ENCODE data around the gene KIAA1549. TPM values are rescaled to one million over a fixed set of nuclear protein-coding genes. Genes with fewer than 3 reads are reported as not detected.

The KIAA1549 gene
- total and polyA plus RNA-seq, 2 of the 8 experiments (the other 6 are each of a cell fraction or from before 2014, with no cell fraction given) = 6.5 to 17.3 TPM

DNA sequence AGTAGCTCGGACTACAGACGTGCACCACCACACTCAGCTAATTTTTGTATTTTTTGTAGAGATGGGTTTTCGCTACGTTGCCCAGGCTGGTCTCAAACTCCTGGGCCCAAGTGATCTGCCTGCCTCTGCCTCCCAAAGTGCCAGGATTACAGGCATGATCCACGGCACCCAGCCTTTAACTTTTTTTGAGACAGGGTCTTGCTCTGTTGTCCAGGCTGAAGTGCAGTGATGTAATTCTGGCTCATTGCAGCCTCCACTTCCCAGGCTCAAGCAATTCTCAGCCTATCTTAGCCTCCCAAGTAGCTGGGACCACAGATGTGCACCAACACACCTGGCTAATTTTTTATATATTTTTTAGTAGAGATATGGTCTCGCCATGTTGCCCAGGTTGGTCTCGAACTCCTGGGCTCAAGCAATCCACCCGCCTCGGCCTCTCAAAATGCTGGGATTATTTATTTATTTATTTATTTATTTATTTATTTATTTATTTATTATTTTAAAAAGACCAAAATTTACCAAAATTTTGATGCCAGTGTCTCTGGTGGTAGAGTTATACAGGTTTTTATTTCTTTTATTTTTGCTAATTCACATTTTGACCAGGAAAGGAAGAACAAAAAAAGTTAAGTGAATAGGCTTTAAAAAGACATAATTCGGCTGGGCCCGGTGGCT is 158.2 kb downstream of the KIAA1549 start:
- Histone ChIP-seq H3K79me1 (ENCODE audit: low read depth, low read length) (no peaks in the 10 kb centered on the region), H3K18ac (ENCODE audit: extremely low read depth, low read length) (no peak overlapping the region), H3K4ac (replicated peaks; ENCODE audit: insufficient read length, low read depth, low read length) (no peak overlapping the region), H3K56ac (replicated peaks; ENCODE audit: insufficient read length, low read depth, low read length) (no peak overlapping the region), H3K4me1 (replicated peaks in 1 of 4; ENCODE audit: control insufficient read depth in 3 of 4, insufficient read depth in 4 of 4, low read length in 3 of 4) (no peaks in the 10 kb centered on the region; a peak in 1 of 7 replicates), H2BK120ac (replicated peaks; ENCODE audit: low read depth, low read length) (no peak overlapping the region), H4K91ac (replicated peaks; ENCODE audit: insufficient read length, low read length) (no peak overlapping the region), H3K9me3 (ENCODE audit: insufficient read depth in 2 of 2, low read depth in 1 of 2, low read length in 1 of 2) (no peaks in the 10 kb centered on the region), H2BK15ac (ENCODE audit: low read length) (no peak overlapping the region), H2BK12ac (ENCODE audit: low read depth, low read length) (no peak overlapping the region), H3K14ac (ENCODE audit: insufficient read length) (no peak overlapping the region), H3K79me2 (ENCODE audit: control insufficient read depth in 1 of 2, insufficient read depth in 2 of 2, low read length in 2 of 2) (no peaks in the 10 kb centered on the region), H3K23ac (ENCODE audit: insufficient read length) (no peak overlapping the region), H3K4me2 (ENCODE audit: insufficient read depth in 1 of 2, low read depth in 2 of 2, low read length in 2 of 2) (no peak overlapping the region), H3K4me3 (ENCODE audit: extremely low read depth in 1 of 4, insufficient read depth in 2 of 4, low read depth in 3 of 4, low read length in 4 of 4) (no peak overlapping the region), H3K36me3 (ENCODE audit: control insufficient read depth in 2 of 4, insufficient read depth in 4 of 4, low read length in 3 of 4) (no peaks in the 10 kb centered on the region), H3K23me2 (ENCODE audit: low read depth, low read length) (no peaks in the 10 kb centered on the region), H2BK20ac (ENCODE audit: low read length) (no peak overlapping the region), H4K20me1 (replicated peaks in 1 of 2; ENCODE audit: control insufficient read depth in 1 of 2, insufficient read depth in 2 of 2, low read length in 2 of 2) (no peaks in the 10 kb centered on the region), H3K9ac (replicated peaks in 1 of 4; ENCODE audit: extremely low read depth in 1 of 4, low read depth in 3 of 4, low read length in 3 of 4) (no peak overlapping the region), H3K27me3 (replicated peaks in 1 of 4; ENCODE audit: control insufficient read depth in 3 of 4, extremely low read depth in 1 of 4, insufficient read depth in 3 of 4, low read length in 3 of 4) (no peaks in the 10 kb centered on the region; a peak in 1 of 7 replicates), H2AFZ (ENCODE audit: low read length) (no peak overlapping the region), H3K27ac (ENCODE audit: low read depth, low read length) (no peak overlapping the region), H2AK5ac (ENCODE audit: low read depth, low read length) (0 out of 2 replicates have a peak overlapping the region, but pooled peaks have one; percentile 6), H2BK5ac (ENCODE audit: low read depth, low read length) (no peak overlapping the region), H4K5ac (ENCODE audit: insufficient read length, low read depth, low read length) (no peak overlapping the region), H4K8ac (ENCODE audit: extremely low read depth, insufficient read depth, low read length) (no peak overlapping the region)
- TF ChIP-seq CEBPB (IDR thresholded peaks at IDR 0.05; ENCODE audit: low read depth, low read length) (no peak), SUZ12 (IDR thresholded peaks at IDR 0.05; ENCODE audit: low read length) (no peak), ASH2L (IDR thresholded peaks at IDR 0.05; ENCODE audit: low read length) (no peak)
- FAIRE-seq (no peak), DNase-seq (ENCODE audit: low read depth in 1 of 2, low spot score in 2 of 2) (no peak)
- ChIA-PET CTCF (ENCODE audit: partially characterized antibody) (interaction anchor here (1.1 kb wide), 1 partner anchor 15 kb away, joined by 3 read pairs; no protein-coding TSS in a partner anchor), POLR2A (ENCODE audit: partially characterized antibody) (interaction anchor here (0.7 kb wide), 1 partner anchor 167 kb away, joined by 3 read pairs; no protein-coding TSS in a partner anchor)
- WGBS, 2 experiments (ENCODE audit: extremely low coverage in 1 of 2, insufficient coverage in 1 of 2, insufficient read length in 1 of 2, insufficient replicate concordance in 2 of 2, low coverage in 1 of 2, low lambda C conversion rate in 2 of 2, missing lambda C conversion rate in 1 of 2) = 89% methylated on average over 11 of the region's 11 CpGs; no CpG with 5 or more reads in 1 of the 2 experiments

Measured in H1 (cell line).